Cardiac muscle cell (in vitro differentiated cells and primary cell): ENCODE data around the gene FBXL7. TPM values are rescaled to one million over a fixed set of nuclear protein-coding genes. Genes with fewer than 3 reads are reported as not detected.

Source experiments
- DNase-seq, 2 donors: peaks; one replicate each; pipeline versions ENCODE4 v3.0.0 to v3.0.0-alpha.2; 2010 to 2017; ENCODE audit warnings: low read depth in 1 of 2, low spot score in 1 of 2
- H3K27ac ChIP-seq: fragments of 200-600 bp; sonication (generic); 2 replicates; pipeline ENCODE4 v1.5.1; 2016
- H3K27me3 ChIP-seq: fragments of 200-600 bp; sonication (generic); 2 replicates; pipeline ENCODE4 v1.6.0; 2016; ENCODE audit warnings: control low read depth
- H3K36me3 ChIP-seq: fragments of 200-600 bp; sonication (generic); 2 replicates; pipeline ENCODE4 v1.5.1; 2016; ENCODE audit warnings: control low read depth
- H3K4me1 ChIP-seq: fragments of 200-600 bp; sonication (generic); 2 replicates; pipeline ENCODE4 v1.8.1; 2017; ENCODE audit warnings: low read depth, mild to moderate bottlenecking, mixed run types
- H3K4me3 ChIP-seq: fragments of 200-600 bp; sonication (generic); 2 replicates; pipeline ENCODE4 v1.5.1; 2016; ENCODE audit warnings: mild to moderate bottlenecking
- H3K9me3 ChIP-seq: fragments of 200-600 bp; sonication (generic); 2 replicates; pipeline ENCODE4 v1.5.1; 2017; ENCODE audit warnings: low read depth, mild to moderate bottlenecking, control low read depth
- CTCF ChIP-seq: IDR thresholded peaks from 2 replicates; pipeline ENCODE4 v1.5.1; 2012; ENCODE audit warnings: low read depth, mild to moderate bottlenecking, low read length
- polyA plus RNA-seq: library from polyadenylated mRNA; unstranded; fragments of >200 nt; fragmentation: Nextera tagmentation; extraction: Ambion mirVana; gene quantifications from 2 replicates; pipeline ENCODE4 v1.2.1, GENCODE V29; 2016
- total RNA-seq: library from RNA; depleted of rRNA; stranded (reverse); fragments of >200 nt; gene quantifications from 2 replicates; pipeline ENCODE4 v1.2.3, GENCODE V29; 2016

The FBXL7 gene
- total and polyA plus RNA-seq, 2 experiments from 2014 or later, result 16.7 to 22.5 TPM

- no peaks in the 10 kb centered on the region for H3K4me1 ChIP-seq
- H3K27me3 ChIP-seq, result no peaks in the 10 kb centered on the region
- H3K36me3 ChIP-seq, result no peaks in the 10 kb centered on the region
- no peak for TF ChIP-seq CTCF
- no peaks in the 10 kb centered on the region for H3K9me3 ChIP-seq
- H3K4me3 ChIP-seq, result no peak overlapping the region
- no peak overlapping the region for H3K27ac ChIP-seq
- peak in 1 of 2 donors; percentile 36 for DNase-seq
Measured at GRCh38 chr5:15763754-15764153, 263.8 kb downstream of the FBXL7 start.

GRCh38 chr5:15768936-15769335 lies 269.0 kb downstream of the FBXL7 start:
- H3K27ac ChIP-seq, result no peak overlapping the region
- no peak for DNase-seq
- H3K4me1 ChIP-seq, result no peaks in the 10 kb centered on the region
- H3K4me3 ChIP-seq, result no peak overlapping the region
- no peaks in the 10 kb centered on the region for H3K36me3 ChIP-seq
- H3K9me3 ChIP-seq, result no peaks in the 10 kb centered on the region
- no peak for TF ChIP-seq CTCF
- no peaks in the 10 kb centered on the region for H3K27me3 ChIP-seq

GRCh38 chr5:15772131-15772530 lies 272.2 kb downstream of the FBXL7 start:
- DNase-seq, result no peak
- Histone ChIP-seq H3K36me3 (no peaks in the 10 kb centered on the region), H3K4me3 (no peak overlapping the region), H3K27me3 (no peaks in the 10 kb centered on the region), H3K9me3 (no peaks in the 10 kb centered on the region), H3K4me1 (no peaks in the 10 kb centered on the region), H3K27ac (no peak overlapping the region)
- TF ChIP-seq CTCF, result no peak

- Histone ChIP-seq H3K27me3 (no peaks in the 10 kb centered on the region), H3K4me3 (no peak overlapping the region), H3K36me3 (no peaks in the 10 kb centered on the region), H3K4me1 (no peaks in the 10 kb centered on the region), H3K27ac (no peak overlapping the region), H3K9me3 (no peaks in the 10 kb centered on the region)
- DNase-seq, result peak in 1 of 2 donors; percentile 54
- no peak for TF ChIP-seq CTCF
Measured at GRCh38 chr5:15774632-15775031, 274.7 kb downstream of the FBXL7 start.

- Histone ChIP-seq H3K4me3 (no peak overlapping the region), H3K9me3 (no peaks in the 10 kb centered on the region), H3K27ac (no peak overlapping the region), H3K27me3 (no peaks in the 10 kb centered on the region), H3K4me1 (no peaks in the 10 kb centered on the region), H3K36me3 (no peaks in the 10 kb centered on the region)
- no peak for DNase-seq
- no peak for TF ChIP-seq CTCF
Measured at GRCh38 chr5:15776346-15776745, 276.4 kb downstream of the FBXL7 start.

- no peaks in the 10 kb centered on the region for H3K9me3 ChIP-seq
- no peaks in the 10 kb centered on the region for H3K4me1 ChIP-seq
- no peaks in the 10 kb centered on the region for H3K36me3 ChIP-seq
- no peak overlapping the region for H3K4me3 ChIP-seq
- H3K27ac ChIP-seq, result no peak overlapping the region
- DNase-seq, result no peak
- no peak for TF ChIP-seq CTCF
- H3K27me3 ChIP-seq, result no peaks in the 10 kb centered on the region
Measured at GRCh38 chr5:15783734-15784133, 283.8 kb downstream of the FBXL7 start.
